SKM-1 (cell line): ENCODE measurements around the gene ALMS1.
"Not testable (repeated sequence)": the region's sequence is repeated elsewhere in the genome, so short reads cannot be mapped to it uniquely, and the experiment has no call there.

Source experiments
- DNase-seq: peaks from one replicate; lab custom pipeline; 2025; ENCODE audit not compliant: unreplicated experiment; lab: John Stamatoyannopoulos, UW

The ALMS1 gene

GRCh38 chr2:73385504-73386341 is at the start of gene ALMS1:
TSS of gene ALMS1 (plus strand) at chr2:73385836. CDS start at chr2:73385869, 33 bp downstream.
- peak; percentile 87 for DNase-seq

- no peak for DNase-seq
Measured at GRCh38 chr2:73337828-73338227, 47.8 kb upstream of the ALMS1 start.

- DNase-seq: no peak
Measured at GRCh38 chr2:73339201-73339600, 46.4 kb upstream of the ALMS1 start.

- no peak for DNase-seq
Measured at GRCh38 chr2:73341039-73341438, 44.6 kb upstream of the ALMS1 start.

GRCh38 chr2:73343992-73344391 is 41.6 kb upstream of the ALMS1 start:
- DNase-seq: no peak

GRCh38 chr2:73344747-73345146 is 40.9 kb upstream of the ALMS1 start:
- not testable (repeated sequence) for DNase-seq

- no peak for DNase-seq
Measured at GRCh38 chr2:73350035-73350691, 35.5 kb upstream of the ALMS1 start.

- no peak for DNase-seq
Measured at GRCh38 chr2:73356097-73356496, 29.5 kb upstream of the ALMS1 start.

- DNase-seq: no peak
Measured at GRCh38 chr2:73359915-73360697, 25.5 kb upstream of the ALMS1 start.

- DNase-seq: no peak
Measured at GRCh38 chr2:73366060-73366459, 19.6 kb upstream of the ALMS1 start.

GRCh38 chr2:73368781-73369180 is 16.9 kb upstream of the ALMS1 start:
- no peak for DNase-seq

GRCh38 chr2:73370348-73370747 is 15.3 kb upstream of the ALMS1 start:
- no peak for DNase-seq

- no peak for DNase-seq
Measured at GRCh38 chr2:73373344-73373743, 12.3 kb upstream of the ALMS1 start.

- no peak for DNase-seq
Measured at GRCh38 chr2:73374269-73374668, 11.4 kb upstream of the ALMS1 start.

- DNase-seq: no peak
Measured at GRCh38 chr2:73376681-73377080, 9.0 kb upstream of the ALMS1 start.

- DNase-seq: no peak
Measured at GRCh38 chr2:73383036-73383435, 2.6 kb upstream of the ALMS1 start.

- DNase-seq: no peak
Measured at GRCh38 chr2:73385123-73385503, 523 bp upstream of the ALMS1 start.

GRCh38 chr2:73386342-73386868 is 769 bp downstream of the ALMS1 start:
- no peak for DNase-seq

GRCh38 chr2:73386894-73387636 is 1.4 kb downstream of the ALMS1 start:
- no peak for DNase-seq

GRCh38 chr2:73402386-73403103 is 16.9 kb downstream of the ALMS1 start:
- DNase-seq: no peak
